Measurements from ENCODE around the gene HMGN4. TPM values are rescaled to one million over a fixed set of nuclear protein-coding genes. Genes with fewer than 3 reads are reported as not detected.

The HMGN4 gene
- total RNA-seq, 2 donors from 2014 or later: 48.8 to 79.8 TPM

DNA sequence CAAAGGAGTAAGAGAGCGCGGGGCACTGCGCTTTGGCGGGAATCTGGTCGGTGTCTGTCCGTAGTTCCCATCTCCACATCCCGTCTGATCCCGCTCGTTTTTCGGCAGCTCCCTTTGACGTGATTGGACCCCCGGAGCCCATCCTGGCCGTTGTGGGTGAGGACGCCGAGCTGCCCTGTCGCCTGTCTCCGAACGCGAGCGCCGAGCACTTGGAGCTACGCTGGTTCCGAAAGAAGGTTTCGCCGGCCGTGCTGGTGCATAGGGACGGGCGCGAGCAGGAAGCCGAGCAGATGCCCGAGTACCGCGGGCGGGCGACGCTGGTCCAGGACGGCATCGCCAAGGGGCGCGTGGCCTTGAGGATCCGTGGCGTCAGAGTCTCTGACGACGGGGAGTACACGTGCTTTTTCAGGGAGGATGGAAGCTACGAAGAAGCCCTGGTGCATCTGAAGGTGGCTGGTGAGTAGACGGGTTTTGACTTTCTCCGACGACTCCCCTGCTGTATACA is 36.6 kb upstream of the HMGN4 start:
- Mint-ChIP-seq H3K9me3 (no peaks in the 10 kb centered on the region), H3K36me3 (ENCODE audit: low read depth) (no peaks in the 10 kb centered on the region), H3K27me3 (ENCODE audit: insufficient read depth) (peaks cover 60% of the 10 kb centered on the region), H3K27ac (no peak overlapping the region), H3K4me3 (peak overlapping the region; percentile 50), H3K4me1 (peaks cover 6% of the 10 kb centered on the region)
- Histone ChIP-seq H3K4me3 (ENCODE audit: low read length) (peak overlapping the region; percentile 69), H3K36me3 (ENCODE audit: control insufficient read depth, insufficient read depth, low read length) (no peaks in the 10 kb centered on the region), H3K9me3 (ENCODE audit: control insufficient read depth, low read length) (no peaks in the 10 kb centered on the region), H3K27me3 (ENCODE audit: control insufficient read depth, insufficient read depth, low read length, poor library complexity, severe bottlenecking) (peaks cover 50% of the 10 kb centered on the region), H3K4me1 (ENCODE audit: control insufficient read depth, insufficient read depth, low read length) (peaks cover 6% of the 10 kb centered on the region), H3K9ac (ENCODE audit: extremely low read depth, low read length, poor library complexity, severe bottlenecking) (no peak overlapping the region), H3K27ac (ENCODE audit: low read depth, low read length) (no peak overlapping the region)
- DNase-seq: peak; percentile 80
- WGBS, 2 experiments (ENCODE audit: insufficient coverage in 1 of 2, insufficient read length in 1 of 2): 8 to 9% methylated on average over 22 to 49 of the region's 49 CpGs
- TF ChIP-seq CTCF (conservative IDR thresholded peaks at IDR 0.05): no peak

GRCh38 chr6:26502165-26502564 is 36.0 kb upstream of the HMGN4 start:
- Mint-ChIP-seq H3K4me3 (peak overlapping the region; percentile 50), H3K27me3 (ENCODE audit: insufficient read depth) (peaks cover 63% of the 10 kb centered on the region), H3K4me1 (peaks cover 6% of the 10 kb centered on the region), H3K9me3 (no peaks in the 10 kb centered on the region), H3K27ac (no peak overlapping the region), H3K36me3 (ENCODE audit: low read depth) (no peaks in the 10 kb centered on the region)
- no peak overlapping the region for H3K9ac ChIP-seq (ENCODE audit: extremely low read depth, low read length, poor library complexity, severe bottlenecking)
- peaks cover 6% of the 10 kb centered on the region for H3K4me1 ChIP-seq (ENCODE audit: control insufficient read depth, insufficient read depth, low read length)
- peak overlapping the region; percentile 69 for H3K4me3 ChIP-seq (ENCODE audit: low read length)
- no peak for TF ChIP-seq CTCF (conservative IDR thresholded peaks at IDR 0.05)
- DNase-seq: no peak
- no peak overlapping the region for H3K27ac ChIP-seq (ENCODE audit: low read depth, low read length)
- no peaks in the 10 kb centered on the region for H3K36me3 ChIP-seq (ENCODE audit: control insufficient read depth, insufficient read depth, low read length)
- peaks cover 50% of the 10 kb centered on the region for H3K27me3 ChIP-seq (ENCODE audit: control insufficient read depth, insufficient read depth, low read length, poor library complexity, severe bottlenecking)
- no peaks in the 10 kb centered on the region for H3K9me3 ChIP-seq (ENCODE audit: control insufficient read depth, low read length)

GRCh38 chr6:26502626-26503025 is 35.5 kb upstream of the HMGN4 start:
- Histone ChIP-seq H3K4me1 (ENCODE audit: control insufficient read depth, insufficient read depth, low read length) (peaks cover 6% of the 10 kb centered on the region), H3K27ac (ENCODE audit: low read depth, low read length) (no peak overlapping the region), H3K4me3 (ENCODE audit: low read length) (no peak overlapping the region), H3K36me3 (ENCODE audit: control insufficient read depth, insufficient read depth, low read length) (no peaks in the 10 kb centered on the region), H3K9ac (ENCODE audit: extremely low read depth, low read length, poor library complexity, severe bottlenecking) (no peak overlapping the region), H3K27me3 (ENCODE audit: control insufficient read depth, insufficient read depth, low read length, poor library complexity, severe bottlenecking) (peaks cover 50% of the 10 kb centered on the region), H3K9me3 (ENCODE audit: control insufficient read depth, low read length) (no peaks in the 10 kb centered on the region)
- no peak for DNase-seq
- H3K9me3 Mint-ChIP-seq: no peaks in the 10 kb centered on the region
- WGBS, 2 experiments (ENCODE audit: insufficient coverage in 1 of 2, insufficient read length in 1 of 2): 94 to 96% methylated on average over 3 of the region's 3 CpGs
- TF ChIP-seq CTCF (conservative IDR thresholded peaks at IDR 0.05): no peak
- H3K4me3 Mint-ChIP-seq: no peak overlapping the region
- H3K4me1 Mint-ChIP-seq: peaks cover 6% of the 10 kb centered on the region
- no peaks in the 10 kb centered on the region for H3K36me3 Mint-ChIP-seq (ENCODE audit: low read depth)
- peaks cover 59% of the 10 kb centered on the region for H3K27me3 Mint-ChIP-seq (ENCODE audit: insufficient read depth)
- H3K27ac Mint-ChIP-seq: no peak overlapping the region
